Keratinocyte (primary cell): ENCODE data around the gene CHST13. TPM values are rescaled to one million over a fixed set of nuclear protein-coding genes. Genes with fewer than 3 reads are reported as not detected.

Experiments used
- DNase-seq: peaks from one replicate; pipeline ENCODE4 v3.0.0-alpha.2; 2011; ENCODE audit warnings: low read depth, missing footprints, low spot score
- FAIRE-seq: peaks from 2 replicates; lab custom pipeline; 2011; peaks lifted over from hg19 to GRCh38; lab: Jason Lieb, UNC
- H2AFZ ChIP-seq: 2 replicates; pipeline ENCODE4 v1.6.0; 2012; ENCODE audit warnings: low read length, control low read depth, inconsistent platforms; ENCODE audit not compliant: control insufficient read depth
- H3K27ac ChIP-seq: 2 replicates; pipeline ENCODE4 v1.5.1; 2011; ENCODE audit warnings: low read length; ENCODE audit not compliant: control insufficient read depth, insufficient read depth
- H3K27me3 ChIP-seq: 3 replicates; pipeline ENCODE4 v1.6.0; 2011; ENCODE audit warnings: low read length; ENCODE audit not compliant: control insufficient read depth, insufficient read depth; ENCODE audit errors: extremely low read depth
- H3K36me3 ChIP-seq, 2 experiments: 2 replicates in 1 of 2; 3 replicates in 1 of 2; pipeline ENCODE4 v1.5.1; 2011; ENCODE audit warnings: low read length in 2 of 2, mild to moderate bottlenecking in 1 of 2; ENCODE audit not compliant: control insufficient read depth in 2 of 2, insufficient read depth in 2 of 2; ENCODE audit errors: extremely low read depth in 1 of 2
- H3K4me1 ChIP-seq: 3 replicates; pipeline ENCODE4 v1.5.1; 2011; ENCODE audit warnings: low read length; ENCODE audit not compliant: control insufficient read depth, insufficient read depth; ENCODE audit errors: extremely low read depth
- H3K4me2 ChIP-seq: 3 replicates; pipeline ENCODE4 v1.6.0; 2011; ENCODE audit warnings: low read depth, low read length; ENCODE audit not compliant: control insufficient read depth, insufficient read depth; ENCODE audit errors: extremely low read depth
- H3K4me3 ChIP-seq, 3 experiments: fragments of 200-600 bp in 1 of 3; sonication (generic) in 1 of 3; 2 replicates in 2 of 3; 3 replicates in 1 of 3; pipeline ENCODE4 v1.5.1; 2011 to 2016; ENCODE audit warnings: low read length in 3 of 3, mild to moderate bottlenecking in 3 of 3, control low read depth in 2 of 3, inconsistent platforms in 1 of 3, low read depth in 1 of 3, mixed read lengths in 1 of 3, mixed run types in 1 of 3, moderate library complexity in 1 of 3; ENCODE audit not compliant: control insufficient read depth in 2 of 3, insufficient read depth in 2 of 3; ENCODE audit errors: extremely low read depth in 1 of 3
- H3K79me2 ChIP-seq: 2 replicates; pipeline ENCODE4 v1.6.0; 2012; ENCODE audit warnings: low read length; ENCODE audit not compliant: control insufficient read depth, insufficient read depth
- H3K9ac ChIP-seq: 3 replicates; pipeline ENCODE4 v1.6.0; 2011; ENCODE audit warnings: low read length; ENCODE audit not compliant: control insufficient read depth, insufficient read depth; ENCODE audit errors: extremely low read depth
- H3K9me1 ChIP-seq: 3 replicates; pipeline ENCODE4 v1.6.0; 2011; ENCODE audit warnings: low read length; ENCODE audit not compliant: control insufficient read depth, insufficient read depth; ENCODE audit errors: extremely low read depth
- H3K9me3 ChIP-seq: 2 replicates; pipeline ENCODE4 v1.5.1; 2012; ENCODE audit warnings: low read depth, low read length; ENCODE audit not compliant: control insufficient read depth
- H4K20me1 ChIP-seq: 3 replicates; pipeline ENCODE4 v1.6.0; 2011; ENCODE audit warnings: low read length; ENCODE audit not compliant: control insufficient read depth, insufficient read depth; ENCODE audit errors: extremely low read depth
- CTCF ChIP-seq, 3 experiments: IDR thresholded peaks in 1 of 3; conservative IDR thresholded peaks in 1 of 3; optimal IDR thresholded peaks in 1 of 3; 2 replicates in 2 of 3; 3 replicates in 1 of 3; pipeline versions ENCODE3 to v1.5.1; 2011; ENCODE audit warnings: low read length in 3 of 3, mild to moderate bottlenecking in 3 of 3, moderate library complexity in 2 of 3, control low read depth in 1 of 3, inconsistent platforms in 1 of 3; ENCODE audit not compliant: insufficient read depth in 2 of 3; ENCODE audit errors: extremely low read depth in 1 of 3
- EZH2 ChIP-seq: IDR thresholded peaks from one replicate; pipeline ENCODE4 v1.6.1; 2012; ENCODE audit warnings: inconsistent platforms, mild to moderate bottlenecking, low read length, moderate library complexity
- dilution Hi-C: fragments of 300-500 bp; cut with MboI; formaldehyde crosslinking; loops from one replicate; pipeline ENCODE4 v1.7.0; 2020; ENCODE audit warnings: low sequenced_read_pairs; ENCODE audit not compliant: extremely low pct_ligation_motif_present
- polyA plus RNA-seq, 5 experiments: library from polyadenylated mRNA; depleted of rRNA in 3 of 5; stranded (reverse) in 3 of 5; stranded (forward) in 1 of 5; unstranded in 1 of 5; fragments of >200 nt; gene quantifications; 1 replicate in 1 of 5; 2 replicates in 3 of 5; 3 replicates in 1 of 5; pipeline versions ENCODE4 v1.2.1 to v1.2.3, GENCODE V29; 2011 to 2012; ENCODE audit warnings: missing spikeins in 2 of 5, low read depth in 1 of 5, low replicate concordance in 1 of 5

The CHST13 gene
- polyA plus RNA-seq, 1 donor (not counting 4 experiments of a cell fraction or from before 2014, with no cell fraction given): not detected

DNA sequence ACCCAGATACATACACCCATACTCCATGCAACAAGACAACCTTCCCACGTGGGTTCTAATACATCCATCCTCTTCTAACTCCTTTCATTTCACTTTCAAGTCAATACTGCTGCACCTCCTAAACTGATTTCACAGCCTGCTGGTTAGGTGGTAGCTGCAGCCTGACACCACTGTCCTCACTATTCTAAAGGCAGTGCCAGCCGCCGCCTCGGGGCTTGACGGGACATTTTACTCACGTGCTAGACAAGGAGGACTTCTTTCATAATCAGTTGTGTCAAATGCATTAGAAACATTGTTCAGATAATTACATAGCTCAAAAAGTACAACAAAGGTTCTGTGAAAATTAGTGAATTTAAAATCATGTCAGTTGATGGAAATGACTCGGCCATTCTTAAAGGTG, 12.7 kb upstream of the CHST13 start:
- TF ChIP-seq CTCF (optimal IDR thresholded peaks at IDR 0.05 in 1 of 3, IDR thresholded peaks at IDR 0.05 in 1 of 3, conservative IDR thresholded peaks at IDR 0.05 in 1 of 3; ENCODE audit: extremely low read depth in 1 of 3, insufficient read depth in 2 of 3, low read length in 3 of 3): no peak
- no peak for TF ChIP-seq EZH2
- no peak for FAIRE-seq
- Histone ChIP-seq H2AFZ (no peak overlapping the region), H3K27ac (no peak overlapping the region), H3K79me2 (no peaks in the 10 kb centered on the region), H3K9me1 (no peaks in the 10 kb centered on the region), H3K9ac (no peak overlapping the region), H4K20me1 (no peaks in the 10 kb centered on the region), H3K4me2 (no peak overlapping the region), H3K4me1 (peaks cover 14% of the 10 kb centered on the region), H3K36me3 (no peaks in the 10 kb centered on the region), H3K27me3 (peaks cover 3% of the 10 kb centered on the region), H3K9me3 (no peaks in the 10 kb centered on the region), H3K4me3 (no peak overlapping the region)
- dilution Hi-C loops: no loop called here
- DNase-seq: no peak

DNA sequence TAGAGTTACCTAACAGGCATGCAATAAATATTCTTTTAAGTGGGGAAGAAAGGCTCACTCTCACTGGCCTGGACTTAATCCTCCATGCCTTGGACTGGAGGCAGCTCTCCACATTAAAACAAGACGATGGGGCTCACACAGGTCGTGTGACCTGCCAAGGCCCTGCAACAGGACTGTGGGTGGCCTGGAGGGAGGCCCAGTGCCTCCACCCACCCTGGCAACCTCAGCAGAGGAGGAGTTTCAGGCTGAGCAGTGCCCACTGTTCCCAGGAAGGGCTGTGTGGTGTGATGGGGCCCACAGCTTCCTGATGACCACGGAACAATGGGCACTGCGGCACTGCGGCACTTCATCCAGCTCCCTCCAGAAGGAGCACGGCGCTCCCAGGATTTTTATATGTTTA, 11.9 kb upstream of the CHST13 start:
- TF ChIP-seq CTCF (optimal IDR thresholded peaks at IDR 0.05 in 1 of 3, IDR thresholded peaks at IDR 0.05 in 1 of 3, conservative IDR thresholded peaks at IDR 0.05 in 1 of 3; ENCODE audit: extremely low read depth in 1 of 3, insufficient read depth in 2 of 3, low read length in 3 of 3) (no peak), EZH2 (no peak)
- no peaks in the 10 kb centered on the region for H3K27me3 ChIP-seq
- H3K9me3 ChIP-seq: no peaks in the 10 kb centered on the region
- peaks cover 14% of the 10 kb centered on the region for H3K4me1 ChIP-seq
- FAIRE-seq (no peak), DNase-seq (no peak)
- H4K20me1 ChIP-seq: no peaks in the 10 kb centered on the region
- no peak overlapping the region for H2AFZ ChIP-seq
- no peaks in the 10 kb centered on the region for H3K36me3 ChIP-seq
- H3K79me2 ChIP-seq: no peaks in the 10 kb centered on the region
- H3K27ac ChIP-seq: no peak overlapping the region
- dilution Hi-C loops: no loop called here
- H3K4me3 ChIP-seq: no peak overlapping the region
- H3K9me1 ChIP-seq: no peaks in the 10 kb centered on the region
- no peak overlapping the region for H3K9ac ChIP-seq
- H3K4me2 ChIP-seq: no peak overlapping the region
